PC-9 (cell line): Measurements from ENCODE around the gene PON3.

ENCODE experiments used
- CTCF ChIP-seq: fragments of 200-600 bp; sonication (generic); conservative IDR thresholded peaks from 2 replicates; pipeline ENCODE4 v1.6.1; 2017; ENCODE audit warnings: mixed run types, antibody characterized with exemption, mild to moderate bottlenecking, moderate library complexity
- EZH2 ChIP-seq: fragments of 200-600 bp; sonication (generic); IDR thresholded peaks from 2 replicates; pipeline ENCODE4 v1.8.0; 2017; ENCODE audit warnings: antibody characterized with exemption, low read depth

GRCh38 chr7:95421847-95422444 lies 25.8 kb upstream of the PON3 start:
- TF ChIP-seq CTCF = no peak
- TF ChIP-seq EZH2 = no peak
